ENCODE data around the gene FOXA1. TPM values are rescaled to one million over a fixed set of nuclear protein-coding genes. Genes with fewer than 3 reads are reported as not detected.

Gene FOXA1
- total RNA-seq, 1 donor from 2014 or later = not detected

GRCh38 chr14:37602605-37603453, 7.8 kb upstream of the FOXA1 start:
- intact Hi-C loops (cut with micrococcal nuclease) = no loop called here

GRCh38 chr14:37601865-37602264, 6.8 kb upstream of the FOXA1 start:
- intact Hi-C loops (cut with micrococcal nuclease) = no loop called here

- intact Hi-C loops (cut with micrococcal nuclease) = no loop called here
Measured at GRCh38 chr14:37600880-37601741, 6.1 kb upstream of the FOXA1 start.

- intact Hi-C loops (cut with micrococcal nuclease) = loop anchor here (5.0 kb wide), 3 partner anchors 273 to 1087 kb away; no protein-coding TSS in a partner anchor
Measured at GRCh38 chr14:37599507-37600368, 4.7 kb upstream of the FOXA1 start.

GRCh38 chr14:37598747-37599506, 3.9 kb upstream of the FOXA1 start:
- intact Hi-C loops (cut with micrococcal nuclease) = loop anchor here (5.0 kb wide), 3 partner anchors 273 to 1087 kb away; no protein-coding TSS in a partner anchor

- intact Hi-C loops (cut with micrococcal nuclease) = loop anchor here (2.0 to 5.0 kb wide), 4 partner anchors 15 to 1086 kb away; no protein-coding TSS in a partner anchor
Measured at GRCh38 chr14:37597914-37598746, 3.1 kb upstream of the FOXA1 start.

- intact Hi-C loops (cut with micrococcal nuclease) = loop anchor here (2.0 to 5.0 kb wide), 4 partner anchors 15 to 1085 kb away; no protein-coding TSS in a partner anchor
Measured at GRCh38 chr14:37597538-37597913, 2.5 kb upstream of the FOXA1 start.

- intact Hi-C loops (cut with micrococcal nuclease) = loop anchor here (2.0 to 5.0 kb wide), 4 partner anchors 14 to 1085 kb away; no protein-coding TSS in a partner anchor
Measured at GRCh38 chr14:37596790-37597472, 1.9 kb upstream of the FOXA1 start.

GRCh38 chr14:37595809-37596621, 966 bp upstream of the FOXA1 start:
- intact Hi-C loops (cut with micrococcal nuclease) = loop anchor here (2.0 to 5.0 kb wide), 4 partner anchors 13 to 1084 kb away; no protein-coding TSS in a partner anchor

GRCh38 chr14:37594238-37594970, 645 bp downstream of the FOXA1 start:
- intact Hi-C loops (cut with micrococcal nuclease) = loop anchor here (5.0 kb wide), 3 partner anchors 618 to 1072 kb away; partner anchors contain the start of gene NKX2-1

GRCh38 chr14:37593511-37594237, 1.4 kb downstream of the FOXA1 start:
- intact Hi-C loops (cut with micrococcal nuclease) = loop anchor here (5.0 kb wide), 3 partner anchors 619 to 1071 kb away; partner anchors contain the start of gene NKX2-1

GRCh38 chr14:37592482-37593408, 2.3 kb downstream of the FOXA1 start:
- intact Hi-C loops (cut with micrococcal nuclease) = loop anchor here (5.0 kb wide), 3 partner anchors 620 to 1070 kb away; partner anchors contain the start of gene NKX2-1

GRCh38 chr14:37591941-37592481, 3.0 kb downstream of the FOXA1 start:
- intact Hi-C loops (cut with micrococcal nuclease) = loop anchor here (5.0 kb wide), 3 partner anchors 620 to 1070 kb away; partner anchors contain the start of gene NKX2-1

GRCh38 chr14:37591311-37591940, 3.6 kb downstream of the FOXA1 start:
- intact Hi-C loops (cut with micrococcal nuclease) = loop anchor here (5.0 kb wide), 3 partner anchors 621 to 1069 kb away; partner anchors contain the start of gene NKX2-1
